HG03196 (cell line): ENCODE results near the gene ATXN1.

Experiments used
- ATAC-seq: cut with Tn5 transposase; IDR thresholded peaks from one replicate; pipeline ENCODE4 v1.9.1; 2021; ENCODE audit not compliant: unreplicated experiment

ATXN1 gene

GRCh38 chr6:16488813-16489212, 272.4 kb downstream of the ATXN1 start:
- no peak for ATAC-seq

- no peak for ATAC-seq
Observed at GRCh38 chr6:16487996-16488674, 273.1 kb downstream of the ATXN1 start.

GRCh38 chr6:16486661-16487060, 274.6 kb downstream of the ATXN1 start:
- ATAC-seq, result no peak

GRCh38 chr6:16483315-16483875, 277.9 kb downstream of the ATXN1 start:
- no peak for ATAC-seq

- ATAC-seq, result no peak
Observed at GRCh38 chr6:16482702-16483314, 278.5 kb downstream of the ATXN1 start.

- no peak for ATAC-seq
Observed at GRCh38 chr6:16481697-16482399, 279.4 kb downstream of the ATXN1 start.

- no peak for ATAC-seq
Observed at GRCh38 chr6:16480763-16481560, 280.3 kb downstream of the ATXN1 start.

- ATAC-seq, result no peak
Observed at GRCh38 chr6:16477367-16478149, 283.7 kb downstream of the ATXN1 start.

- no peak for ATAC-seq
Observed at GRCh38 chr6:16476861-16477260, 284.4 kb downstream of the ATXN1 start.

- ATAC-seq, result no peak
Observed at GRCh38 chr6:16475494-16475781, 285.8 kb downstream of the ATXN1 start.

- ATAC-seq, result no peak
Observed at GRCh38 chr6:16474772-16475493, 286.3 kb downstream of the ATXN1 start.

- peak; percentile 1 for ATAC-seq
Observed at GRCh38 chr6:16473908-16474771, 287.1 kb downstream of the ATXN1 start.

GRCh38 chr6:16473184-16473907, 287.9 kb downstream of the ATXN1 start:
- peak; percentile 57 for ATAC-seq

GRCh38 chr6:16472349-16473069, 288.8 kb downstream of the ATXN1 start:
- ATAC-seq, result no peak

- no peak for ATAC-seq
Observed at GRCh38 chr6:16471910-16472297, 289.4 kb downstream of the ATXN1 start.

- ATAC-seq, result peak; percentile 40
Observed at GRCh38 chr6:16471222-16471909, 289.9 kb downstream of the ATXN1 start.
